ENCODE measurements around the gene ATP23.

Gene ATP23

GRCh38 chr12:57992001-57992400 is 50.6 kb downstream of the ATP23 start:
- TF ChIP-seq POLR2AphosphoS5 (IDR thresholded peaks at IDR 0.05; ENCODE audit: low read depth) (no peak), REST (IDR thresholded peaks at IDR 0.05; ENCODE audit: insufficient replicate concordance, low read depth) (no peak), GABPA (IDR thresholded peaks at IDR 0.05; ENCODE audit: low read depth) (no peak), SPI1 (IDR thresholded peaks at IDR 0.05; ENCODE audit: borderline replicate concordance, low read depth) (no peak), CTCF (IDR thresholded peaks at IDR 0.05; ENCODE audit: insufficient read depth, low read length) (no peak)

GRCh38 chr12:57993030-57993429 is 51.7 kb downstream of the ATP23 start:
- TF ChIP-seq SPI1 (IDR thresholded peaks at IDR 0.05; ENCODE audit: borderline replicate concordance, low read depth) (no peak), CTCF (IDR thresholded peaks at IDR 0.05; ENCODE audit: insufficient read depth, low read length) (no peak), POLR2AphosphoS5 (IDR thresholded peaks at IDR 0.05; ENCODE audit: low read depth) (no peak)
- Histone ChIP-seq H3K27ac (replicated peaks) (no peak overlapping the region), H3K4me3 (replicated peaks; ENCODE audit: insufficient read depth, low read length) (no peak overlapping the region), H3K27me3 (ENCODE audit: insufficient read depth, poor library complexity, severe bottlenecking) (no peaks in the 10 kb centered on the region)
- DNase-seq (ENCODE audit: low read depth in 1 of 2, low spot score in 1 of 2), result no peak

More at GRCh38 chr12:57992001-57992400, 50.6 kb downstream of the ATP23 start:
- no peak overlapping the region for H3K27ac ChIP-seq (replicated peaks)
- H3K27me3 ChIP-seq (ENCODE audit: insufficient read depth, poor library complexity, severe bottlenecking), result no peaks in the 10 kb centered on the region
- peak in 1 of 2 experiments; percentile 15 for DNase-seq (ENCODE audit: low read depth in 1 of 2, low spot score in 1 of 2)
- no peak overlapping the region for H3K4me3 ChIP-seq (replicated peaks; ENCODE audit: insufficient read depth, low read length)

GRCh38 chr12:57993834-57994233 is 52.5 kb downstream of the ATP23 start:
- TF ChIP-seq SPI1 (IDR thresholded peaks at IDR 0.05; ENCODE audit: borderline replicate concordance, low read depth) (no peak), POLR2AphosphoS5 (IDR thresholded peaks at IDR 0.05; ENCODE audit: low read depth) (no peak), GABPA (IDR thresholded peaks at IDR 0.05; ENCODE audit: low read depth) (no peak), REST (IDR thresholded peaks at IDR 0.05; ENCODE audit: insufficient replicate concordance, low read depth) (no peak), CTCF (IDR thresholded peaks at IDR 0.05; ENCODE audit: insufficient read depth, low read length) (no peak)
- no peak for DNase-seq (ENCODE audit: low read depth in 1 of 2, low spot score in 1 of 2)
- Histone ChIP-seq H3K4me3 (replicated peaks; ENCODE audit: insufficient read depth, low read length) (no peak overlapping the region), H3K27ac (replicated peaks) (no peak overlapping the region), H3K27me3 (ENCODE audit: insufficient read depth, poor library complexity, severe bottlenecking) (no peaks in the 10 kb centered on the region)

GRCh38 chr12:57996520-57996919 is 55.2 kb downstream of the ATP23 start:
- TF ChIP-seq SPI1 (IDR thresholded peaks at IDR 0.05; ENCODE audit: borderline replicate concordance, low read depth) (no peak), CTCF (IDR thresholded peaks at IDR 0.05; ENCODE audit: insufficient read depth, low read length) (no peak), GABPA (IDR thresholded peaks at IDR 0.05; ENCODE audit: low read depth) (no peak), POLR2AphosphoS5 (IDR thresholded peaks at IDR 0.05; ENCODE audit: low read depth) (no peak), REST (IDR thresholded peaks at IDR 0.05; ENCODE audit: insufficient replicate concordance, low read depth) (no peak)
- no peak for DNase-seq (ENCODE audit: low read depth in 1 of 2, low spot score in 1 of 2)
- Histone ChIP-seq H3K27me3 (ENCODE audit: insufficient read depth, poor library complexity, severe bottlenecking) (no peaks in the 10 kb centered on the region), H3K4me3 (replicated peaks; ENCODE audit: insufficient read depth, low read length) (no peak overlapping the region), H3K27ac (replicated peaks) (no peak overlapping the region)
